Gastrocnemius medialis (tissue), 4 donors: ENCODE data around the gene DUSP12.

ENCODE experiments used
- CTCF ChIP-seq, 5 experiments: fragments of 450-650 bp in 3 of 5; fragments of 200-600 bp in 2 of 5; sonication (generic) in 2 of 5; IDR thresholded peaks in 4 of 5; conservative IDR thresholded peaks in 1 of 5; 1 replicate in 4 of 5; 2 replicates in 1 of 5; pipeline ENCODE4 v1.5.1; 2016 to 2019; ENCODE audit warnings: antibody characterized with exemption in 5 of 5, mild to moderate bottlenecking in 3 of 5, moderate library complexity in 3 of 5
- POLR2A ChIP-seq, 2 donors: fragments of 450-650 bp; IDR thresholded peaks; one replicate each; pipeline ENCODE4 v1.6.1; 2017; ENCODE audit warnings: antibody characterized with exemption in 2 of 2, mild to moderate bottlenecking in 2 of 2, moderate library complexity in 2 of 2

GRCh38 chr1:161705537-161705936 is 44.0 kb upstream of the DUSP12 start:
- no peak for TF ChIP-seq CTCF (IDR thresholded peaks at IDR 0.05 in 4 of 5, conservative IDR thresholded peaks at IDR 0.05 in 1 of 5)
- no peak for TF ChIP-seq POLR2A (IDR thresholded peaks at IDR 0.05)
